ENCODE results near the gene C3orf38. TPM values are rescaled to one million over a fixed set of nuclear protein-coding genes. Genes with fewer than 3 reads are reported as not detected.
"Not testable (repeated sequence)": the region's sequence is repeated elsewhere in the genome, so short reads cannot be mapped to it uniquely, and the experiment has no call there.

Gene C3orf38
- total RNA-seq, result 10 to 100 TPM; 22.4 to 27.4 TPM

DNA sequence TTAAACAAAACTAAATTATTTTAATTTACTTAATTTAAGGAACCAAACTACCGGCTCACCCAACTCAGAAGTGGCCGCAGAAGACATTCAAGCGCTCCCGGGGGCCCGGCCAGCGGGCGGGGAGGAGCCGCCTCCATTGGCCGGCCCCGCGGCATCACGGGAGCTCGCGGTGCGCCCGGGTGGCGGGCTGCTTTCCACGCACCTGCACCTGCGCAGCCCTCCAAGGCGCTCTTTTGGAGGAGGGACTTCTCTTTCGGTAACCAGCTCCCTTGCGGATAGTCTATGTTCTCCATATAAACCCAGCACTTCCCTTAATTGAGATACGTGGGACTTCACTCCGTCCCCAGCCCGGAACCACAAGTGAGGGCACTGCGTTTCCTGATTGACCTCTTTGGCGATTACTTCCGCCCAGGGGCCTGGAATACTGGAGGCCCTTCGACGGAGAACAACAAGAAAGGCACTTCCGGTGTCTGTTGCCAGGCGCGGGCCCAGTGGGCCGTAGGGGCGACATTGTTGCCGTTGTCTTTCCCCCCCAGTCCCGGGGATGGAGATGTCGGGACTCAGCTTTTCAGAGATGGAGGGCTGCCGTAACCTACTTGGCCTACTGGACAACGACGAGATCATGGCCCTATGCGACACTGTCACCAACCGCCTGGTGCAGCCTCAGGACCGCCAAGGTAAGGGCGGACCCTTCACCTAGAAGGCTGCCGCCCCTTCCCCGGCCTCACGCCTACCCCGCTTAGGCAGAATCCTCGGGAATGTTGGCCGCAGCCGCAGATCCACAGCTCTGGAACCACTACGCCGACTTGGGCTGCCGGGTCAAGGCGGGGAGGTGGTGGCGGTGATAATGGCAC is at the start of gene C3orf38:
TSS of gene C3orf38 (plus strand) at position 451 of the 854 bp plus-strand sequence. CDS start at position 545, 94 bp downstream.
- intact Hi-C loops (cut with DNase I, micrococcal nuclease), result loop anchor here (1.0 to 2.0 kb wide), 3 partner anchors 35 to 922 kb away; partner anchors contain the start of genes CGGBP1 (in 2 of the 2), ZNF654 (in 2 of the 2) and CHMP2B (in 1 of the 2)
- peak within 1 kb of the TSS; percentile 95 for H3K4me3 Mint-ChIP-seq
- POLR2A ChIA-PET, result interaction anchor here (0.6 to 1.5 kb wide), 3 partner anchors 39 to 92 kb away, joined by 3 to 15 read pairs (median 3); partner anchors contain the start of genes CGGBP1 and ZNF654
- CTCF ChIA-PET, result interaction anchor here (0.9 to 2.1 kb wide), 4 partner anchors 11 to 76 kb away, joined by 3 to 12 read pairs (median 4); no protein-coding TSS in a partner anchor
- no peaks in the 10 kb centered on the region for H3K27me3 Mint-ChIP-seq
- DNase-seq, result peak; percentile 87
- ATAC-seq, result peak; percentile 87
- peaks cover 37% of the 10 kb centered on the region for H3K4me1 Mint-ChIP-seq
- peaks cover 2% of the 10 kb centered on the region for H3K9me3 Mint-ChIP-seq (ENCODE audit: low read depth)
- peak within 1 kb of the TSS; percentile 99 for H3K27ac Mint-ChIP-seq
- peaks cover 16% of the 10 kb centered on the region for H3K36me3 Mint-ChIP-seq (ENCODE audit: low read depth)

DNA sequence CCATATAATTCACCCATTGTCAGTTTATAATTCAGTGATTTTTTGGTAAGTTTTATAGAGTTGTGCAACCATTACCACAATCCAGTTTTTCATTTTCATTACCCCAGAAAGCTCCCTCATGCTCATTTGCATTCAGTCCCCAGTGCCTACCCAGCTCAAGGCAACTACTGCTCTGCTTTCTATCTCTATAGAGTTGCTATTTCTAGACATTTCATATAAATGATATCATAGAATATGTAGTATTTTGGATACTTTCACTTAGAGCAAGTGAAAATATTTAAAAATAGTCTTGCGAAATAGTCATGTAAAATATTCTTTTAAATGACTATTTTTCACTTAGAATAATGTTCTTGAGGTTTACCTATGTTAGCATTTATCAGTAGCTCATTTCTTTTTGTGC is 48.6 kb upstream of the C3orf38 start:
- Mint-ChIP-seq H3K4me1 (peaks cover 15% of the 10 kb centered on the region), H3K36me3 (ENCODE audit: low read depth) (peaks cover 45% of the 10 kb centered on the region), H3K27ac (no peak overlapping the region), H3K27me3 (no peaks in the 10 kb centered on the region), H3K9me3 (ENCODE audit: low read depth) (peaks cover 6% of the 10 kb centered on the region), H3K4me3 (no peak overlapping the region)
- CTCF ChIA-PET, result interaction anchor here (0.9 to 1.7 kb wide), 5 partner anchors 11 to 25 kb away, joined by 3 to 5 read pairs (median 3); no protein-coding TSS in a partner anchor
- DNase-seq, result no peak
- POLR2A ChIA-PET, result no interaction called here
- intact Hi-C loops (cut with DNase I, micrococcal nuclease), result no loop called here
- ATAC-seq, result no peak

DNA sequence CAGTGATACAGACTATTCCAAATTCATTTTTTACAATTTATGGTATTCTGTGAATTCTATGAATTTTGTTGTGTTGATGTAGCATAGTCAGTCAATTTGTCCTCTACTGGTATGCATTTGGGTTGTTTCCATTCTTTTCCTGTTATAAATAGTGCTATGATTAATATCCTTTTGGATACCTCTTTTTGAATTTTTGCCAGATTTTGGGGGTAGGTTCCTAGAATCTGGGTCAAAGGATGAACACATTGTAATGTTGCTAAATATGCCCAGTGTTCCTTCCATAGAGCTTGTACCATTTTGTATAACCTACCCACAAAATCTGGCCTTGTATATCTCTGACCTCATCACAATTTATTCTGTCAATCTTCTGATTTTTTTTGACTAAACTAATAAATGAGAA is 44.4 kb upstream of the C3orf38 start:
- DNase-seq (no peak), ATAC-seq (no peak)
- intact Hi-C loops (cut with DNase I, micrococcal nuclease), result no loop called here
- H3K27ac Mint-ChIP-seq, result no peak overlapping the region
- no peaks in the 10 kb centered on the region for H3K27me3 Mint-ChIP-seq
- ChIA-PET POLR2A (no interaction called here), CTCF (interaction anchor here (1.0 kb wide), 1 partner anchor 10 kb away, joined by 3 read pairs; no protein-coding TSS in a partner anchor)
- peaks cover 27% of the 10 kb centered on the region for H3K4me1 Mint-ChIP-seq
- H3K4me3 Mint-ChIP-seq, result no peak overlapping the region
- peaks cover 16% of the 10 kb centered on the region for H3K36me3 Mint-ChIP-seq (ENCODE audit: low read depth)
- peaks cover 4% of the 10 kb centered on the region for H3K9me3 Mint-ChIP-seq (ENCODE audit: low read depth)

- H3K9me3 Mint-ChIP-seq (ENCODE audit: low read depth), result no peaks in the 10 kb centered on the region
- intact Hi-C loops (cut with DNase I, micrococcal nuclease), result loop anchor here (2.0 to 5.0 kb wide), 4 partner anchors 55 to 761 kb away; partner anchors contain the start of genes CGGBP1 (in 1 of the 2) and ZNF654 (in 1 of the 2)
- ATAC-seq, result no peak
- POLR2A ChIA-PET, result no interaction called here
- no peak overlapping the region for H3K4me3 Mint-ChIP-seq
- peaks cover 29% of the 10 kb centered on the region for H3K4me1 Mint-ChIP-seq
- peaks cover 12% of the 10 kb centered on the region for H3K36me3 Mint-ChIP-seq (ENCODE audit: low read depth)
- H3K27ac Mint-ChIP-seq, result no peak overlapping the region
- DNase-seq, result no peak
- no peaks in the 10 kb centered on the region for H3K27me3 Mint-ChIP-seq
- CTCF ChIA-PET, result interaction anchor here (0.9 to 3.2 kb wide), 16 partner anchors 11 to 567 kb away, joined by 3 to 25 read pairs (median 5); partner anchors contain the start of gene C3orf38
Observed at GRCh38 chr3:88112289-88112688, 37.5 kb upstream of the C3orf38 start.

- CTCF ChIA-PET, result interaction anchor here (0.7 to 3.2 kb wide), 34 partner anchors 9 to 762 kb away, joined by 3 to 25 read pairs (median 4); partner anchors contain the start of gene C3orf38
- ATAC-seq (peak; percentile 64), DNase-seq (peak; percentile 64)
- intact Hi-C loops (cut with DNase I, micrococcal nuclease), result loop anchor here (1.0 to 5.0 kb wide), 7 partner anchors 37 to 763 kb away; partner anchors contain the start of genes CGGBP1 (in 1 of the 2) and ZNF654 (in 1 of the 2)
- peaks cover 23% of the 10 kb centered on the region for H3K36me3 Mint-ChIP-seq (ENCODE audit: low read depth)
- H3K4me1 Mint-ChIP-seq, result peaks cover 27% of the 10 kb centered on the region
- no peak overlapping the region for H3K4me3 Mint-ChIP-seq
- H3K27ac Mint-ChIP-seq, result no peak overlapping the region
- H3K27me3 Mint-ChIP-seq, result no peaks in the 10 kb centered on the region
- POLR2A ChIA-PET, result no interaction called here
- H3K9me3 Mint-ChIP-seq (ENCODE audit: low read depth), result no peaks in the 10 kb centered on the region
Observed at GRCh38 chr3:88113311-88114162, 36.2 kb upstream of the C3orf38 start.

- no peak for DNase-seq
- no peaks in the 10 kb centered on the region for H3K27me3 Mint-ChIP-seq
- peaks cover 23% of the 10 kb centered on the region for H3K36me3 Mint-ChIP-seq (ENCODE audit: low read depth)
- ChIA-PET CTCF (interaction anchor here (0.9 to 2.0 kb wide), 8 partner anchors 9 to 817 kb away, joined by 3 to 8 read pairs (median 4); no protein-coding TSS in a partner anchor), POLR2A (no interaction called here)
- no peak overlapping the region for H3K4me3 Mint-ChIP-seq
- peaks cover 22% of the 10 kb centered on the region for H3K4me1 Mint-ChIP-seq
- no peaks in the 10 kb centered on the region for H3K9me3 Mint-ChIP-seq (ENCODE audit: low read depth)
- no peak overlapping the region for H3K27ac Mint-ChIP-seq
- intact Hi-C loops (cut with DNase I, micrococcal nuclease), result loop anchor here (1.0 to 5.0 kb wide), 5 partner anchors 36 to 113 kb away; partner anchors contain the start of genes CGGBP1 (in 2 of the 2) and ZNF654 (in 2 of the 2)
- ATAC-seq, result peak; percentile 91
Observed at GRCh38 chr3:88114878-88115549, 34.7 kb upstream of the C3orf38 start.

- ATAC-seq (no peak), DNase-seq (no peak)
- Mint-ChIP-seq H3K36me3 (ENCODE audit: low read depth) (peaks cover 23% of the 10 kb centered on the region), H3K4me1 (peaks cover 26% of the 10 kb centered on the region), H3K27ac (no peak overlapping the region), H3K27me3 (no peaks in the 10 kb centered on the region), H3K9me3 (ENCODE audit: low read depth) (no peaks in the 10 kb centered on the region), H3K4me3 (no peak overlapping the region)
- ChIA-PET POLR2A (no interaction called here), CTCF (no interaction called here)
- intact Hi-C loops (cut with DNase I, micrococcal nuclease), result no loop called here
Observed at GRCh38 chr3:88117683-88118082, 32.1 kb upstream of the C3orf38 start.

DNA sequence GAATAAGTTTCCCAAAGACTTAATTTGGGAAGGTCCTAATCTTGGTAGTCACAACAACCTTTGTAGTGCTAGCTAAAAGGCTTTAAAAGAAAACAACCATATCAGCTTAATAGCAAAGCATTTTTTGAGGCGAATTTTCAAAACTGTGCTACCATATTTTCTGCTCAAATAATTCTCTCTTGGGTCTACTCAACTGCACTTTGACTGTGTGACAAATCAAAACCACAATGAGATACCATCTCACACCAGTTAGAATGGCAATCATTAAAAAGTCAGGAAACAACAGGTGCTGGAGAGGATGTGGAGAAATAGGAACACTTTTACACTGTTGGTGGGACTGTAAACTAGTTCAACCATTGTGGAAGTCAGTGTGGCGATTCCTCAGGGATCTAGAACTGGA is 31.2 kb upstream of the C3orf38 start:
- H3K27me3 Mint-ChIP-seq; H3K9me3 Mint-ChIP-seq (ENCODE audit: low read depth); intact Hi-C loops (cut with DNase I, micrococcal nuclease); H3K27ac Mint-ChIP-seq; ATAC-seq; DNase-seq; POLR2A ChIA-PET; CTCF ChIA-PET; H3K4me3 Mint-ChIP-seq: not testable (repeated sequence)
- peaks cover 23% of the 10 kb centered on the region for H3K36me3 Mint-ChIP-seq (ENCODE audit: low read depth)
- peaks cover 26% of the 10 kb centered on the region for H3K4me1 Mint-ChIP-seq

GRCh38 chr3:88123526-88123925 is 26.2 kb upstream of the C3orf38 start:
- ChIA-PET POLR2A (no interaction called here), CTCF (interaction anchor here (0.6 to 3.5 kb wide), 7 partner anchors 9 to 86 kb away, joined by 3 to 25 read pairs (median 3); no protein-coding TSS in a partner anchor)
- Mint-ChIP-seq H3K36me3 (ENCODE audit: low read depth) (peaks cover 4% of the 10 kb centered on the region), H3K4me3 (no peak overlapping the region), H3K27me3 (no peaks in the 10 kb centered on the region), H3K4me1 (peaks cover 8% of the 10 kb centered on the region), H3K27ac (no peak overlapping the region), H3K9me3 (ENCODE audit: low read depth) (no peaks in the 10 kb centered on the region)
- intact Hi-C loops (cut with DNase I, micrococcal nuclease), result no loop called here
- ATAC-seq, result no peak
- DNase-seq, result no peak

DNA sequence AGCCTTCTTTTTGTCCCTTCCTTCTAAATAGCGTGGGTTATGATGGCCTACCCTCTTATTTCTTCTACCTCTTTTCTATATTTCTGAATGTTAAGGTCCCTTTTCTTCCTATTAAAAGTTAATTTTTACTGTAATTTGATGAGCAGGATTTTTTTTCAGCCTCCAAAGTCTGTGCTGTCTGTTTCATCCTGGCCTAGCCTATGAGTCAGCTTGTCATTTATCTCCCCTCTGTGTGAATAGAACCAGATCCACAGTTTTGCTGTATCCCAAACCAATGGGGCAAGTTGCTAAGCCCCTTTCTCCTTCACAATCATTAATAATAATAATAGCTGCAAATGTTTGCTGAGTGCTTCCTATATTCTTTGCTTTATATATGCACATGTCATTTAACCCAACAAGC is 18.1 kb upstream of the C3orf38 start:
- Mint-ChIP-seq H3K36me3 (ENCODE audit: low read depth) (peaks cover 17% of the 10 kb centered on the region), H3K9me3 (ENCODE audit: low read depth) (no peaks in the 10 kb centered on the region)

More for the DNA sequence above, 18.1 kb upstream of the C3orf38 start:
- no peak overlapping the region for H3K27ac Mint-ChIP-seq
- ChIA-PET POLR2A (interaction anchor here (0.6 kb wide), 1 partner anchor 16 kb away, joined by 3 read pairs; no protein-coding TSS in a partner anchor), CTCF (interaction anchor here (0.9 to 2.6 kb wide), 3 partner anchors 9 to 19 kb away, joined by 3 to 7 read pairs (median 5); no protein-coding TSS in a partner anchor)
- no peak for DNase-seq
- H3K27me3 Mint-ChIP-seq, result no peaks in the 10 kb centered on the region
- intact Hi-C loops (cut with DNase I, micrococcal nuclease), result no loop called here
- H3K4me1 Mint-ChIP-seq, result peaks cover 14% of the 10 kb centered on the region
- no peak overlapping the region for H3K4me3 Mint-ChIP-seq
- ATAC-seq, result no peak

Data from activated CD4-positive, alpha-beta T cell treated with anti-CD3 and anti-CD28 coated beads for 36 hours (primary cell).